GM08714 (cell line): ENCODE measurements around the gene BEND4.

Experiments used
- H3K4me3 ChIP-seq: fragments of 200-500 bp; sonication (Bioruptor generic); 2 replicates; pipeline ENCODE4 v1.5.1; 2014; ENCODE audit warnings: mild to moderate bottlenecking, low read length, inconsistent platforms
- ZNF274 ChIP-seq: IDR thresholded peaks from 2 replicates; pipeline ENCODE4 v1.6.1; 2012; ENCODE audit warnings: mild to moderate bottlenecking, low read depth, low read length

The BEND4 gene

GRCh38 chr4:42067264-42067663 lies 85.2 kb downstream of the BEND4 start:
- H3K4me3 ChIP-seq = no peak overlapping the region
- TF ChIP-seq ZNF274 = no peak

GRCh38 chr4:42066402-42066801 lies 86.1 kb downstream of the BEND4 start:
- H3K4me3 ChIP-seq = no peak overlapping the region
- no peak for TF ChIP-seq ZNF274
